HepG2 (cell line): Measurements from ENCODE around the gene PLEKHG4. TPM values are rescaled to one million over a fixed set of nuclear protein-coding genes. Genes with fewer than 3 reads are reported as not detected.
A peak's percentile ranks its signal among the peaks of the same experiment; 100 is the strongest.

Experiments used
- ADNP ChIP-seq: sonication (generic); formaldehyde crosslinking; IDR thresholded peaks from 2 replicates; pipeline ENCODE4 v1.4.0; 2020; ENCODE audit warnings: missing genetic modification reagents
- DNMT3B ChIP-seq: conservative IDR thresholded peaks from 2 replicates; pipeline ENCODE4 v1.6.1; 2016; ENCODE audit warnings: missing biosample characterization, control low read depth
- ISX ChIP-seq: sonication (generic); formaldehyde crosslinking; conservative IDR thresholded peaks from 2 replicates; pipeline ENCODE4 v1.5.0; 2020; ENCODE audit warnings: missing genetic modification reagents
- MED1 ChIP-seq: sonication (generic); formaldehyde crosslinking; IDR thresholded peaks from 2 replicates; pipeline ENCODE4 v1.4.0; 2020; ENCODE audit warnings: missing genetic modification reagents
- NR2C2 ChIP-seq: sonication (generic); formaldehyde crosslinking; IDR thresholded peaks from 2 replicates; pipeline ENCODE4 v1.4.0; 2020; ENCODE audit warnings: missing genetic modification reagents, mild to moderate bottlenecking, moderate library complexity, borderline replicate concordance
- RNF2 ChIP-seq: fragments of 450-650 bp; conservative IDR thresholded peaks from 2 replicates; pipeline ENCODE4 v1.6.1; 2016; ENCODE audit warnings: low read depth
- RXRA ChIP-seq: sonication (generic); formaldehyde crosslinking; IDR thresholded peaks from 2 replicates; pipeline ENCODE4 v1.5.1; 2020; ENCODE audit warnings: missing genetic modification reagents
- SETDB1 ChIP-seq: sonication (generic); formaldehyde crosslinking; IDR thresholded peaks from 2 replicates; pipeline ENCODE4 v1.5.1; 2020; ENCODE audit warnings: missing genetic modification reagents, mild to moderate bottlenecking, borderline replicate concordance
- SIX4 ChIP-seq: sonication (generic); formaldehyde crosslinking; IDR thresholded peaks from 2 replicates; pipeline ENCODE4 v1.4.0; 2020; ENCODE audit warnings: missing genetic modification reagents
- SP1 ChIP-seq, 2 experiments: fragments of 450-650 bp in 1 of 2; sonication (generic) in 1 of 2; formaldehyde crosslinking in 1 of 2; IDR thresholded peaks; 2 replicates each; pipeline versions ENCODE4 v1.4.0 to v1.6.1; 2016 to 2020; ENCODE audit warnings: missing genetic modification reagents in 1 of 2
- SRY ChIP-seq: sonication (generic); formaldehyde crosslinking; IDR thresholded peaks from 2 replicates; pipeline ENCODE4 v1.8.0; 2022; ENCODE audit warnings: mild to moderate bottlenecking, missing genetic modification reagents
- SUZ12 ChIP-seq: fragments of 150-350 bp; IDR thresholded peaks from 2 replicates; pipeline ENCODE4 v1.6.1; 2014; ENCODE audit warnings: low read depth, low read length
- TGIF2 ChIP-seq: IDR thresholded peaks from 2 replicates; pipeline ENCODE4 v1.6.1; 2016; ENCODE audit warnings: control low read depth, missing compliant biosample characterization
- TRIM22 ChIP-seq: fragments of 450-650 bp; IDR thresholded peaks from 2 replicates; pipeline ENCODE4 v1.6.1; 2017
- TRIM24 ChIP-seq: sonication (generic); formaldehyde crosslinking; IDR thresholded peaks from 2 replicates; pipeline ENCODE4 v1.8.0; 2022; ENCODE audit warnings: mild to moderate bottlenecking, missing genetic modification reagents
- ZBTB21 ChIP-seq: sonication (generic); formaldehyde crosslinking; IDR thresholded peaks from 2 replicates; pipeline ENCODE4 v1.4.0; 2020; ENCODE audit warnings: missing genetic modification reagents
- ZFP90 ChIP-seq: sonication (generic); formaldehyde crosslinking; IDR thresholded peaks from 2 replicates; pipeline ENCODE4 v1.8.0; 2022; ENCODE audit warnings: missing genetic modification reagents, mild to moderate bottlenecking, inconsistent platforms, borderline replicate concordance
- ZMYM2 ChIP-seq: sonication (generic); formaldehyde crosslinking; IDR thresholded peaks from 2 replicates; pipeline ENCODE4 v1.8.0; 2022; ENCODE audit warnings: mild to moderate bottlenecking, missing genetic modification reagents
- ZMYM4 ChIP-seq: sonication (generic); formaldehyde crosslinking; IDR thresholded peaks from 2 replicates; pipeline ENCODE4 v1.8.1; 2023; ENCODE audit warnings: mild to moderate bottlenecking, missing genetic modification reagents
- ZNF160 ChIP-seq: sonication (generic); formaldehyde crosslinking; IDR thresholded peaks from 2 replicates; pipeline ENCODE4 v1.8.0; 2022; ENCODE audit warnings: mild to moderate bottlenecking, inconsistent platforms, missing genetic modification reagents
- ZNF263 ChIP-seq: sonication (generic); formaldehyde crosslinking; IDR thresholded peaks from 2 replicates; pipeline ENCODE4 v1.4.0; 2020; ENCODE audit warnings: missing genetic modification reagents
- ZNF276 ChIP-seq: sonication (generic); formaldehyde crosslinking; IDR thresholded peaks from 2 replicates; pipeline ENCODE4 v1.4.0; 2020; ENCODE audit warnings: mild to moderate bottlenecking, low read depth, missing genetic modification reagents
- ZNF484 ChIP-seq: sonication (generic); formaldehyde crosslinking; IDR thresholded peaks from 2 replicates; pipeline ENCODE4 v1.5.1; 2020; ENCODE audit warnings: mild to moderate bottlenecking, low read depth, missing genetic modification reagents, borderline replicate concordance
- ZNF713 ChIP-seq: sonication (generic); formaldehyde crosslinking; IDR thresholded peaks from 2 replicates; pipeline ENCODE4 v1.4.0; 2020; ENCODE audit warnings: mild to moderate bottlenecking, missing genetic modification reagents
- ZNF772 ChIP-seq: sonication (generic); formaldehyde crosslinking; IDR thresholded peaks from 2 replicates; pipeline ENCODE4 v1.5.0; 2020; ENCODE audit warnings: mild to moderate bottlenecking, missing genetic modification reagents
- ZNF777 ChIP-seq: sonication (generic); formaldehyde crosslinking; IDR thresholded peaks from 2 replicates; pipeline ENCODE4 v1.4.0; 2020; ENCODE audit warnings: missing genetic modification reagents
- ZNF790 ChIP-seq: sonication (generic); formaldehyde crosslinking; IDR thresholded peaks from 2 replicates; pipeline ENCODE4 v1.8.0; 2022; ENCODE audit warnings: missing genetic modification reagents, mild to moderate bottlenecking, borderline replicate concordance
- ZNF83 ChIP-seq: sonication (generic); formaldehyde crosslinking; IDR thresholded peaks from 2 replicates; pipeline ENCODE4 v1.4.0; 2020; ENCODE audit warnings: missing genetic modification reagents, mild to moderate bottlenecking, borderline replicate concordance
- ZZZ3 ChIP-seq: sonication (generic); formaldehyde crosslinking; IDR thresholded peaks from 2 replicates; pipeline ENCODE4 v1.4.0; 2020; ENCODE audit warnings: missing genetic modification reagents, mild to moderate bottlenecking, borderline replicate concordance
- polyA plus RNA-seq, 8 experiments: library from polyadenylated mRNA; depleted of rRNA in 3 of 8; stranded (reverse) in 7 of 8; unstranded in 1 of 8; fragments of >200 nt; fragmentation: Illumina TruSeq in 4 of 8; extraction: Trizol in 4 of 8; gene quantifications; 2 replicates each; pipeline versions ENCODE4 v1.2.1 to v1.2.3, GENCODE V29; 2011 to 2016; ENCODE audit warnings: low read depth in 4 of 8, missing spikeins in 1 of 8, mixed read lengths in 1 of 8; ENCODE audit not compliant: insufficient read depth in 1 of 8
- total RNA-seq, 5 experiments: library from RNA; depleted of rRNA; stranded (reverse); fragments of >200 nt; fragmentation: Illumina TruSeq; extraction: Trizol; gene quantifications; 2 replicates each; pipeline ENCODE4 v1.2.3, GENCODE V29; 2016; ENCODE audit warnings: low read depth in 1 of 5

The PLEKHG4 gene
- total and polyA plus RNA-seq, 2 of the 13 experiments (the other 11 are each of a cell fraction or from before 2014, with no cell fraction given), result 7.1 to 13.6 TPM

GRCh38 chr16:67246081-67246755, 33.1 kb upstream of the PLEKHG4 start (continued):
- 0 out of 2 replicates have a peak, but pooled peaks have one; percentile 79 for TF ChIP-seq ZNF790
- TF ChIP-seq ZNF777 (CRISPR knock-in tag), result no peak
- TF ChIP-seq ZZZ3, result no peak
- peak; percentile 46; the same call in 1 of the 2 replicates for TF ChIP-seq ZNF263
- TF ChIP-seq SUZ12, result no peak
- no peak for TF ChIP-seq SIX4 (CRISPR knock-in tag)
- peak; percentile 87; the same call in 1 of the 2 replicates for TF ChIP-seq ZFP90 (CRISPR knock-in tag)
- peak; percentile 66 for TF ChIP-seq ZMYM2 (CRISPR knock-in tag)
- TF ChIP-seq TRIM22, result no peak
- TF ChIP-seq RNF2, result peak; percentile 70; the same call in 1 of the 2 replicates
- 0 out of 2 replicates have a peak, but pooled peaks have one; percentile 30 for TF ChIP-seq ADNP (CRISPR knock-in tag)
- peak; percentile 60; the same call in 1 of the 2 replicates for TF ChIP-seq ZNF276 (CRISPR knock-in tag)
- no peak for TF ChIP-seq ZNF713
- peak; percentile 76; the same call in 1 of the 2 replicates for TF ChIP-seq TGIF2 (CRISPR knock-in tag)
- no peak for TF ChIP-seq SP1 (IDR thresholded peaks at IDR 0.05)
- TF ChIP-seq SP1 (CRISPR knock-in tag; IDR thresholded peaks at IDR 0.05), result peak; percentile 65
- no peak; the same call in 1 of the 2 replicates for TF ChIP-seq ZBTB21
- peak; percentile 83; the same call in 1 of the 2 replicates for TF ChIP-seq SRY
- no peak; the same call in 1 of the 2 replicates for TF ChIP-seq DNMT3B (CRISPR knock-in tag)
- peak; percentile 32; the same call in 1 of the 2 replicates for TF ChIP-seq TRIM24 (CRISPR knock-in tag)
- peak; percentile 99 for TF ChIP-seq ZNF772
- peak; percentile 93 for TF ChIP-seq RXRA (CRISPR knock-in tag)
- no peak for TF ChIP-seq SETDB1 (CRISPR knock-in tag)
- TF ChIP-seq ZNF484 (CRISPR knock-in tag), result no peak
- peak; percentile 84; the same call in 1 of the 2 replicates for TF ChIP-seq ZNF160 (CRISPR knock-in tag)
- no peak; the same call in 1 of the 2 replicates for TF ChIP-seq ZNF83 (CRISPR knock-in tag)
- no peak for TF ChIP-seq ISX
- TF ChIP-seq NR2C2, result peak; percentile 62; the same call in 1 of the 2 replicates
- TF ChIP-seq MED1 (CRISPR knock-in tag), result peak; percentile 80
- TF ChIP-seq ZMYM4 (CRISPR knock-in tag), result peak; percentile 92
